Fibroblast of skin of abdomen (primary cell): Measurements from ENCODE around the gene TEAD1.

Experiments
- DNase-seq: peaks from one replicate; pipeline ENCODE4 v3.0.0-alpha.2; 2013

TEAD1 gene

DNA sequence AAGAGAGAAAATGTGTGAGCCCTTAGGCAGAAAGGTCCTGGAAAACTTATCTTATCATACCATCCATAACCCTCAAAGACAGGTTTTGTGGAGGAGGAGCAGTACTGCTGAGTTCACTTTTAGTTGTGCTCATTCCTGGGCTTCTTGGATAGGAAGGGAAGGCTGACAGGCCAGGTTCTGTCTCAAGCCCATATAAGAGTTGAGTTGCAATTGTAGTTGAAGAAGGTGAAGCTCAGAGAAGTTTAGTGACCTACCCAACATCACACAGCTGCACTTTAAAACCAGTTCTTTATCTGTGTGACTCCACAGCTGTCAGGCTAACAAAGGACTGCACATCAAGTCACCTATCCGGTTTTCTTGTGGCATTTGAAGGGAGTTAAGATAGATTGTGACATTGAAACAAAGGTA lies 13.0 kb downstream of the TEAD1 start:
- DNase-seq: no peak

DNA sequence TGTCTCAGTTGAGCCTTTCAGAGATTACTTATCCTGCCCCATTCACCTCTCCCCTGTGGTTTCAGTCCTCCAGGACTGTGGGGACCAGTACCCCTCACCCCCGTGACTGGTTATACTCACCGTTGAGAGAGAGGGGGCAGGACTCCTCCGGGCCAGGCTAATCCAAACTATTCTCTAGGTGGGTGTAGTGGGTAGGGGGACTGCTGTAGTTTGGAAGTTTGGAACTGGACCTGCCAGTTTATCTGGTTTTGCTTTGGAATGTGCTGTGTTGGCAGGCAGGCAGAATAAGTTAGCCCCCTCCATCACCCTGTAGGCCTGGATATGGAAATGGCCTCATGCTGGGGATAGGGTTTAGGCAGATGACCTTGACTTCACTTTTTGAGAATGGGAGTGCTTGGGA lies 13.5 kb downstream of the TEAD1 start:
- no peak for DNase-seq

DNA sequence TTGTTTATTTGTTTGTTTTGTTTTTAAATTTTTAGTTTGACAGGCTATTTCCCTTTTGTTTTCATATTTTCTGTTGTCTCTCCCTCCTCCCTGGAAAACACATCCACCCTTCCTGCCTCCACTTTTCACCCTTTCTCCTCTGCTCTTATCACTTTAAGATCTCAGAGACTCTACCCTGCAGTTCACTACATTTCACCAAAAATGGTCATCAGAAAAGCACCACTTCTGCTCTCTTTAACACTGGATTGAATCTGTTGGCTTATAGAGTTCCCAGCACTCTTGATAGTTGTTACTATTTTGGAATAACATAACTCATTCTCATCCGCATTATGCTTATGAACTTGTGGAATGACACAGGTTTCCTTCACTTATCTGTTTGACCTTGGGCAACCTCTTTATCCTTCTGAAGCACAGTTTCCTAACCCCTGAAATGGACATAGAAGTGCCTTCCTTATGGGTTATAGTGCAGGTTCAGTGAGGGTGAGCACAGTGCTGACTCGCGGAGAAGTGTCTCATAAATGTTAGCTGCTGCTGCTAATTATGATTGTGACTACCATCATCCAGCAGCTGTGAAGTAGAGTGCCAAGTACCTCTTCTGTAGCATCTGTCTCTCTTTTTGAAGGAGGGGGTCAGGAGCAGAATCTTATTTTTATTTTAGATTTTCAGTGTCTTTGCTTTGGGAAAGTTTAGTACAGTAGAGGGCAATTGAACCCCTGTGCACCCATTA lies 15.0 kb downstream of the TEAD1 start:
- DNase-seq: no peak

DNA sequence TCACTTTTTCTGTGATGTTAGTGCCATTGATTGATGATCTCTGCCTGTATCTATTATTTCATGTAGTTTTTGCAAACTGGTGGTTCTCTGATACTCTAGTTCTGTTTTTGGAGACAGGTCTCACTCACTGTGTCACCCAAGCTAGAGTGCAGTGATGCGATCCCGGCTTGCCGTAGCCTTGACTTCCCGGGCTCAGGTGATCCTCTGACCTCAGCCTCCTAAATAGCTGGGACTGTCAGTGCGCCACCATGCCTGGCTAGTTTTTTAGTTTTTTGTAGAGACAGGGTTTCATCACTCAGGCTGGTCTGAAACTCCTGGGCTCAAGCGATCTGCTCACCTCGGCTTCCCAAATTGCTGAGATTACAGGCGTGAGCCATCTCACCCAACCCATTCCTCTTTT lies 16.4 kb downstream of the TEAD1 start:
- DNase-seq: no peak

DNA sequence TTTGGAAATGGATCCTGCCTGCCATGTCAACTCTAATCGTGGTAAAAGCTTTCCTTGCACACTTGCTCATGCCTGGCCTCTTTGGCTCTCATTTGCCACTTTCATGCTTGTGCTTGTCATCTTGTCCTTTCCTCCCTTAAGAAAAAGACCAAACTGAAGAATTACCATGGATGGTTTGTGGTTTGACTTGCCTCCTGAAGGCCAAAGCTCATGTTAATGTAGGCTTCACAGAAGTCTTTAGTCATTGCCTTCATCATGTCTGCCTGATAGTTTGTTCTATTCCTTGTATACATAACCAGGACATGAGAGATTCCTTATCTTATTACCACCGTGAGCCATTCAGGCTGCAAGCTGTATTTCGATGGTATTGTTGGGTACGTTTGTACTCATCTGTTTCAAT lies 17.3 kb downstream of the TEAD1 start:
- no peak for DNase-seq

DNA sequence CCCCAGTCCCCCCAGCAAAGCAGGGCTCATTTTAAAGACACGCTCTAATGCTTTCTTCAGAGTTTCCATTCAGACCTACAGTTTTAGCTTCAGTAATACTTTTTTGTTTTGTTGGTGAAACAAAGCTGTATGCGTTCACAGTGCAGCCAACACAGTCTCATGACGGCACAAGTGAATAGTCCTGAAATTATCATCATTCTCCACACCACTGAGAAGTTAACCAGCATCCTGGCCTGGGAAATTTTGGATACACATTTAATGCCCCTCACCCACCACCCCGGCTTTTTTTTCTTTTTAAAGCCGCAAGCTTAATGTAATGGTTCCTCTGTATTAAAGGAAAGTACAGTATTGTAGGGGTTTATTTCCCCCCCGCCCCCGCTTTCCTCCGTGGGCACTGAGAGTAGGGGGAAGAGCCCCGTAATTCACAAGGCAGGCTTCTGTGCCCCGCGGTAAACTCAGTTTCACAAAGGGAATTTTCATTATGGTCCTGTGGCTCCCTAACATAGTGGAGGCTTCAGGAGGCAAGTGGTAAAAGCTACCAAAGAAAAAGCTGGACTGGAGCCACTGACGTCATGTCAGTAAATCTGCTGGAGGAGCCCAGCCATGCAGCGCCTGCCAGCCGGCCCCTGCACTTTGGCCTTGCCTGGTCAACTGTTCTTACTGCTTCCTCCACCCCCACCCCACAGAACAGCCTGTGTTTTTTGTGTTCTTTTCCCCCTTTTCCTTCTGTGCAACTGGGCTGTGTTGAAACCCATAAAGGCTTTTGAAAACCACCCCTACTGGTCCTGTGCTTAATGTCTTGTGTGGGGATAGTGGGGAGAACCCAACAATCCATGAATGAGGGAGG lies 18.2 kb downstream of the TEAD1 start:
- DNase-seq: peak; percentile 89

DNA sequence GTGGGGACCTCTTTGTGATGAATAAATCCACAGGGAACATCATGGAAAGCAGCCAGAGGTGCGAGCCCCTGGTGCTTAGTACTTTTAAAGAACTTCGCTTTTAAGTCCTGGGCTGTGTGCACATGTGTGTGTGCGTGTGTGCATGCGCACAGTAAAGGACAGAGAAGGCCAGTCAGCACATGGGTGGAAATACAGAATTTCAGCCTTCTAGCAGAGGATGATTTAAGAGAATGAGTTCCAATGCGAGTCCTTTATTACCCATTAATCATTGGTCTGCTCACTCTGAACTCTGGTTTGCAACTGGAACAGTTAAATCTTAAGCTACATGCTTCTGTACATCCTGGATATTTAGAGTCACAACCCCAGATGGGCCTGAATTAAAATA lies 18.9 kb downstream of the TEAD1 start:
- peak; percentile 81 for DNase-seq

DNA sequence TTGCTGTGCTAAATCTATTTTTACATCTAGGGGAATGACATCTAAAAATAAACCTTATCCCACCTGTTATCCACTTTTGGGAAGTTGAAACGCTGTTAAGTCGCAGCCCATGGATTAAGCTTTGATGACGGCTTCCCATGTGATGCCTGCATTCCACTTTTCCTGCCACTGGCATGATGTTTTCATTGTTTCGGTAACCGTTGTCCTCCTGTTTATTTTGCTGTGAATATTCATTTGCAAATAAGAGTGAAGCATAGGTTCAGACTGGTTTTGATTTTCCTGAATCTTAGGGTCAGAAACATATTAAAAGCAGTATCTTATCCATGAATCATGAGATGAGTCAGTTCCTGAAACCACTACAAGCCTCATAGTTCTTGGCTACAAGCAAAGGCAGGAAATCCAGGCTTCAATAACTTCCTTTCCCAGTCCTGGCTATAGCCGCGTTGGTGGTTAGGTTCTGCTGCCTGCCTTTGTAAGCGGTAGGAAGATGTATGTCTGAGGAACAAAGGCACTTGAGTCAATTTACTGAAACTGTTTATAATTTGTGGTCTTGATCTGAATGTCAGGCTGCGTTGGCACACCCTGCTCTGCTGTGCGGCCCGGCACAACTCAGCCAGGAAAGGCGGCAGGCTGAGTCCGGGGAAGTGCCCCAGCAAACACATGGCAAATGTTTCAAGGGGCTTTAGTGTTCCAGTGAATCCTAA lies 19.4 kb downstream of the TEAD1 start:
- DNase-seq: peak; percentile 98

DNA sequence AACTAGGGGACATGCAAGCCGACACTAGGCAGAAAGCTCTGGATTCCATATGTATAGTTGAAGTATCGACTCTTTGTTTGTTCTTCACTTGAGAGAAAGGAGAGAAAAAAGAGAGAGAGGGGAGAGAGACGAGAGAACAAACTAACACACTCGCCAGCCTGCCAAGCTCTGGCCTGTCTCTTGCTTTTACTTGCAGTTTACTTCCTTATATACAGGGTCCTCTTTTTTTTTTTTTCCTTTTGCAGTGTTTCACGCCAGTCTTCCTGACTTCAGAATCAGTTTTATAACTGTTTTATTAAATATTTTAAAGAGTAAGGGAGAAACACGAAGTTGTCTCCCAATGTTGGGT lies 19.9 kb downstream of the TEAD1 start:
- no peak for DNase-seq

DNA sequence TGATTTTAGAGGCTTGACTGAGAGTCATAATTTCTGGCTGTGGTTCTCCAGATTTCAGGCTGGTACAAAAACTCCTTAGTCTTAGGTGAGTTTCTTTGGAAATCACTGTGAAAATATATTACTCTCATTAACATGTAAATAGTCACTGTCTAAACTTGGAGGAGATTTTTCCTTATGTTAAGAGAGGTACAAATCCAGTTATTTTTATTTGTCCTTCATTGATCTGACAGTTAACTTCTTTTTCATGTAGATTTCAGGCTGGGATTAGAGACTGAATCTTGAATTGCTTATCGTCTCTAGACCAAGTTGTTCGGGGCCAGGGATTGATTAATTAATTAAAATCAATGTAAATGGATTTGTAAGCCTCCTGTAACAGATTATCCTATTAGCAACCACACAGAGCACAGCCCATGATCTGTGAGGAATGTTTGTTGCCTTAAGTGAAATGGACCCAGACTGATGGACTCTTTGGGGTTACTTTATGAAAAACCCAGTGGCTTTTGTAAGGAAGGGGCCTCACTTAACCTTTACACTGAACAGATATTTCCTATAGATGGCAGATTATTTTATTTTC lies 21.1 kb downstream of the TEAD1 start:
- DNase-seq: no peak

DNA sequence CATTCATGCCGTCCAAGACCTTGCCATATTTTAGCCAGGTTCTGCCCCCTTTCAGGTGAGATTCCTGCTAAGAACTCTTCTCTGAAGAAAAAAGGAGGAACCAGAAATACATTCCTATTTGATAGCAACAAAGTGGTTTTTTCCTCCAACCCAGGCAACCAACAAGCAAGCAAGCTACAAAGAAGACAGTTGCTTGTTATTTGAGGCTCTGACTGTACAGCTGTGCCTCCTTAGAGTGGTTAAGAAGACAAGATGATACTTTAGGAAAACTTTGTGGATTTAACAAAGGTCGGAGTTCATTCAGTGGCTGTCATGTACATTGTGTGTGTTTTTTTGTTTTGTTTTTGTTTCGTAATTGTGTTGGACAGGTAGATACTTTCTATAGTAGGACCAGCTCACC lies 21.7 kb downstream of the TEAD1 start:
- no peak for DNase-seq

DNA sequence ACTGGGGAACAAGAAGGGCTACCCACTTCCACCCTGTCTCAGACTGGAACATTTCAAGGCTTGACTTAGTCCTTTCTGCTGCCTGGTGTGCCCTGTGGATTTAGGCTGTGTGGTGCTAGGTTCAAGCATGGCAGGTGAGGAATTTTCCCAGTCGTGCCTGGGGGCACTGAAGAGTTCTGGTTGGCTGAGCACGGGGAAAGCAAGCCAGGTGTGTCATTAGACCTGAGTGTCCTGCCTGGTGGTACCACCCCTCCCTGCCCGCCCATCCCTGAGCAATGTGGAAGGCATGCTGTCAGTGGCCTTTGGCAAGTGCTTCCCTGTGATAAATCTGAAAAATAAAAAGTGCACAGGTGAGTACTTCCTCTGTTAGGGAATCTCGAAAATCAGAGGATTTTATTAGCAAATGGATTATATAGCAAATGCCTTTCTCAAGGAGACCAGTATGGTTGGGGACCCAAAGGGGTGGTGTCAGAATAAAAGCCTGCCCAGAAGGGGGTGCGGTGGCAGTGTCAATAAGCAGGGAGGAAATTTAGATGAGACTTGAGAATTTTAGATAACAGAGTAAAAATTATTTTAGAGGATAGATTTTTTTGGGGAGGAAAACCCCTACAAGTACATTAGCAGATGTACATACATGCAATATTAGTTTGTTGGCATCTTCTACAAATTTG lies 22.8 kb downstream of the TEAD1 start:
- DNase-seq: no peak

DNA sequence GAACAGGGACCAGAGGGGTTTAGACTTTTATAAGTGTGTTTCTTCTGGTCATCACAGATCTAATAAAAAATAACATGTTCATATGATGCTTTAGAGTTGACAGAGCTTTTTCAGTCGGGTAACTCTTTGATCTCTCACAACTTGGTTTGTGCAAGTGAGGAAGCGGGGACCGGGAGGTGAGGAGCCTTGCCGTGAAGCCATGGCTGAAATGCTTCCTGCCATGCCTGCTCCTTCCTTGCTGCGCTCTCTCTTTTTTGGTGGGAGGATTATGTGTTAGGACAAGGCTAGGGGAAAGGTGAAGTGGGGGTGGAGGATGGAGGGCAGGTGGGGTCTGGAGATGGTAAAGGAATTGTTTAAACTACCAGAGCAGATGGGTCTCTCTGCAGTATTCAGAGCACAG lies 23.8 kb downstream of the TEAD1 start:
- DNase-seq: no peak

DNA sequence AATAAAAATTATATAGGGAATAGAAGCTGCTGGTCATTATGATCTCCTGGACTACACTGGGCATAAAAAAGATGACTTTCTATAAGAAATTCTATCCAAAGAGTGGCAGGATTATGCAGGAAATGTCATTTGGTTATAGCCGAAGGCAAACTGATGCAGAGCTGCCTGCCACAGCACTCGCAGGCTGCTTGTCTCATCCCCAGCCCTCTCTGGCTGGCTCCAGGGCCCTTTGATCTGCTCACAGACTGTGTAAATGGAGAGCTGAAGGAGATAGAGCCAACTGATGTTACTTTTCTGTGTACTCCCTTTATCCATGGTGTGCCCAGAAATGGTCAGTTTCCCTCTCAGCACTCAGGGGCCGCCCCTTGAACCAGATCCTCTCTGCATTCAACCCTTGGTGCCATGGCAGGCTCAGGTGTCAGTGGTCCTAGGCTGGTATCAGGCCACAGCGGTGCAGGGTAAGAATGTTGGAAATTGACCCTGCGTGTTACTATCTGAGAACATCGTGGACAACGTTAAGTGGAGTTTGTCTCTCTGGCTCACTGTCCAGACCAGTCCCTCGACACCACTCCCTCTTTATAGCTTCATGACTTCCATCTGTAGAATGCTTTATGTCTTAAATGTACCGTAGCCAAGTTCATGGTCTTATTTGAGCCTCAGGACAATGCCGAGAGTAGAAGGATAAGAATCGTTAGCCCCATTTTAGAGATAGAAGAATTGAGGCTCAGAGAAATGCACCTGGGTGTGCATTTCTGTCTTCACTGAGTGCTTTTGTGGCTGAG lies 27.8 kb downstream of the TEAD1 start:
- no peak for DNase-seq

DNA sequence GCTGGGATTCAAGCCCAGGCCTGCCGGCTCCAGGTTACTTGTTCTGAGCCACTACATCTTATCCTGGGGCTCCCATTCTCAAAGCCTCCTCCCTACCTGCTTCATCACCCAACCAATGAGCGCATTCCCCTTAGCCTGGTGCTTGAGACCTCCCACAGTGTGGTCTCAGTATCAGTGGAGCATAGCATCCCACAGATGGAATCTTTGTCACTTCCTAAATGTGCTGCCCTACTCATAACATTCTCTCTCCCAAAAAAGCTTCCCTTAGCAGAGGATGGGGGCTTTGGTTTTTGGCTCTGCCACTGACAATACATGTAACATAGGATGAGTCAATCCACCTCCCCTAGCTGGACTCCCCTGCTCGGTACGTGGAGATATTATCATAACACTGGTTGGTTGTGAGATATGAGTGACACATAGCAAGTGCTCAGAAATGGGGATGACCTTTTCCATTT lies 28.8 kb downstream of the TEAD1 start:
- DNase-seq: no peak

DNA sequence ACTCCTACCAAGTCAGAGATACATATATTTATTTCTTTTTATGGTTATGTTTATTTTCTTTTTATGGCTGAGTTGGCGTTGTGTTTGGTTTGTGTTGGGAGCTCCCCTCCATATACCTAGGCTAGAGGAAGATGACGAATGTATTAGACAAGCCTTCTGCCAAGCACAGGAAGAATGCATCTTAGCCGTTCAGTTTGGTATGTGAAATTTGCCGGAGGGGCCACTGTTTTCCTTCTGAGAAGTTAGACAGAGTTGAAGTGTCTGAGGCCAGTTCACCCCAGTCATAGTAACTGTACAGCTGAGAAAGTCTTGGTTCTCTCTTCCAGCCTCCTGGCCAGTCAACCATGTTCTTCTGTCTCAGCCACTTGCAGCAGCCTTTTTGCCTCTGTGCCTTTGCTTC lies 29.8 kb downstream of the TEAD1 start:
- DNase-seq: peak; percentile 35

DNA sequence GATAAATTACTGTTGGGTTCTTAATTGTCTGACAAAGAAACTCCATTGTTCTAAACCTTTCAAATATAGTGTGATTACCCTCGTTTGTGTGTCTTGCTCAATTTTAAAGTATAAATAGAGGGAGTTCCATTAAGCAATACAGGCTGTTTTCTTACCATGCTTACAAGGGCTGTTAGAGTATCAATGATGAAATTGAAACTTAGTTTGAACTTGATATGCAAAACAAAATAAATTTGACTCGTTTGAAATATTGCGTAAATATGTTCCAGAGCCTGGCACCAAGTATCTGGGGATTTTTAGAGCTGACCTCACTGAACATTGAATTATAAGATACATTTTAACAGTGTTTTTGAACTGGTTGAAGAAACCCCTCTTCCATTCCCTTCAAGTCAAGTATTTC lies 31.7 kb downstream of the TEAD1 start:
- DNase-seq: no peak

DNA sequence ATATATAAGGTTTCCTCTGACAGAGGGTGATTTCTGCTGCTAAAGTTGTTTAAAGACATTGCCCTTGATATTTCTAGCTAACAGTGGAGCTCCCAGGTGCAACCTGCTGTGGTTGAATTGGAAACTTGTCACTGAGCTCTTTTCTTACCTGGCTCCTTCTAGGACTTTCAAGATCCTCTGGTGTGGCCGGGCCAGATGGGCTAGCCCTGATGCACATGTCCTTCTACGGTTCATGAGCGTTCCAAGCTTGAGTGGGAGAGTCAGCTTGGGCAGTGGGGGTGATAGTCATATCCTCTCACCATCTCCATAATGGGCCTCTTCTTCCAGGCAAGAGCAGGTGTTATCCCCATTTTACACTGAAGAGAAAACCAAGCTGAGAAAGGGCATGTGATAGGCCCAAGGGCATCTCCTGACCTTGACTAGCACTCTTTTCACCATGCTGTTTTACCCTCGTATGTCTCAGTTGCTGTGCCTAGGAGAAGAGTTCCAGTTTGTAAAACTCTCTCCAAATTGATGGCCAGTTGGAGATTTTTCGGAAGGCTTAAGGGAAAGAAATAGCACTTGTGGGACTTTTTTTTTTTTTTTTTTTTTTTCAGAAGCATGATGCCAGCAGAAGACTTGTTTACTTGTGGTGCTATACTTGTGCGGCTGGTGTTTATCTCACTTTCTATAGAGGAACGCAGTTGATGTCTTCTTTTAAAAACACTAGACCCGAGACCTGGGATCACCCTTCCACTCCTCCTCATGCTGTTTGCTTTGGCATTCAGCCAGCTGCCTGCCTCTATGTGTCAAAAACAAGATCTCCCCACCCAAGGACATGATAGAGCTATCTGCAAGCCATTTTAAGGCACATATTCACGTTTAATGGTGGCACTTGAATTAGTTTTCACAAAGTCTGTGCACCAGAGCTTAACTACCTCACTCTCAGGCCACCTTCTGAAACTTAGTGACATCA lies 32.6 kb downstream of the TEAD1 start:
- no peak for DNase-seq

DNA sequence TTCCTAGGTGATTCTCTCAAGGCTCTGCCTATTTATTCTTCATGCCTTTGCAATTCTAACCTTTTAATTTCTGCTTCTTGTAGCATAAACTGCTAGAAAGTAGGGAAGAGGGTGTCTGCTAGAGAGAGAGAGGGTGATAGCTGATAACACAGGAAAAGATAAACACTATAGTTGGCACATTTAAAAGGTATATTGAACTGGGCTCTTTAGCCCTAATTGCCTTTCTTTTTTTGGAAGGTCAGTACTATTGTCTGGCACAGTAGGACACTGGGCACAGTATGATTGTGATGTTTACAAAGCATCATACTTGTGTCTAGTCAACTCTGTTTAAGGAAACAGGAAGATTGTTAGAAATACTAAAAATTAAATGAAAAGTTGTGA lies 33.3 kb downstream of the TEAD1 start:
- no peak for DNase-seq

DNA sequence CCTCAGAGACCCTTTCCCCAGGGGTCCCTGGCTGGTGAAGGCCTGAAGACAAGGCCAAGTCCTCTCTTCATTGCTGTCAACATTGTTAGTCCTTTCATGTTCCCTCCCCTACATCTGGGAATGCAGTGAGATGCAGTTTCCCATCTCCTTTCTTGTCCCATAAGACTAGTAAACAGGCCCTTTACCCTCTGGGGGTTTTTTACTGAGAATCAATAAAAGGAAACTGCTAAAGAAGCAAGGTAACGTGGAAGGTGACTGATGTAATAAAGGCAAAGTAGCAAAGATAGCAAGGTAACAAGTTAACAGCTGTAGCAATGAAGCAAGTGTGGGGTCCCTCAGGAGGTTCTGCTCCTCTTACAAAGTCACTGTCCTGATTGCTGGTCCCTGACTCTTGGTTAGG lies 37.3 kb downstream of the TEAD1 start:
- no peak for DNase-seq

DNA sequence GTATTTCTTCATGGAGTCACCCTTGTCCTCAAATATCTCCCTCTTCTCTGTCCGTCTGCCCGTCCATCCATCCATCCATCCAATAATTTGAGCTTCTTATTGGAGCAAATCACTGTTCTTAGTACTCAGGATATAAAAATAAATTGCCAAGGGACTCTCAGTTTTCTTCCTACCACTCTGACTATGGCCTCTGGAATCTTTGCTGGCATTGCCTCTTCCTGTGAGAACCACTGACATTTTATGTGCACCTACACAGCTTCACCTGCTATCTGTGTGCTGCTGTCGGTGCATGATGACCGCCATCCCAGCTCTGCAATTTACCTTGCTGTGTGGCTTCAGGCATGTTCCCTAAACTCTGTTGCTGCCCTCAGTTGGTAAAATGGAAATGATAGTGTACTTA lies 37.9 kb downstream of the TEAD1 start:
- DNase-seq: no peak
